ENCODE data around the gene ASB7. TPM values are rescaled to one million over a fixed set of nuclear protein-coding genes. Genes with fewer than 3 reads are reported as not detected.

Gene ASB7
- total RNA-seq, 1 donor from 2014 or later = 10.8 TPM

DNA sequence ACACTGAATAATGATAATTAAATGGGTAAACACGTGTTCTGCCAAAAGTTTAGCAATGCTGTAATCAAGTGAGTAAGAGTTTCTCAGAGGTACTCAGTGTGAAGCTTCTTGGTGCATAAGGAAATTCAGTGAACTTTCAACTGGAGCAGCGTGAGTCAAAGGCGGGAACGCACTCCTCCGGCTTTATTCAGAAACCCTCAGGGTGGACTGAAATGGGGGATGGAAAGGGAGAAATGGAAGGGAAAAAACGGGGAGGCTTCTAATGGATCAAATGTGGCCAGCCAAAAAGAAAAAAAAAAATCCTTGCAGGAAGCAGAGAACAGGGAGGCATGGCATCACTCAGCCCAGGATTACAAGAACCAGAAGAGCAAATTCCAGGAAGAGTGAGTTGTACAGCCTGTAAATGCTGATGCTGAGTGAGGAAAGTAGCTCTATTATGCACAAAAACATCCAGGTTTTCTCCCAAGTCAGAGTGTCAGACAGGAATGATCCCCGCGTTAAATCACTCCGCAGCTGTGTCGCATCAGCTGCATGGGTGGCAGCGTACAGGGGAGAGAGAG lies 85.3 kb downstream of the ASB7 start:
- H3K27me3 Mint-ChIP-seq (ENCODE audit: low read depth) = no peaks in the 10 kb centered on the region
- no peak overlapping the region for H3K27ac Mint-ChIP-seq (ENCODE audit: unreplicated experiment)
- H3K4me3 Mint-ChIP-seq (ENCODE audit: unreplicated experiment) = no peak overlapping the region
- TF ChIP-seq, protein P1, sequence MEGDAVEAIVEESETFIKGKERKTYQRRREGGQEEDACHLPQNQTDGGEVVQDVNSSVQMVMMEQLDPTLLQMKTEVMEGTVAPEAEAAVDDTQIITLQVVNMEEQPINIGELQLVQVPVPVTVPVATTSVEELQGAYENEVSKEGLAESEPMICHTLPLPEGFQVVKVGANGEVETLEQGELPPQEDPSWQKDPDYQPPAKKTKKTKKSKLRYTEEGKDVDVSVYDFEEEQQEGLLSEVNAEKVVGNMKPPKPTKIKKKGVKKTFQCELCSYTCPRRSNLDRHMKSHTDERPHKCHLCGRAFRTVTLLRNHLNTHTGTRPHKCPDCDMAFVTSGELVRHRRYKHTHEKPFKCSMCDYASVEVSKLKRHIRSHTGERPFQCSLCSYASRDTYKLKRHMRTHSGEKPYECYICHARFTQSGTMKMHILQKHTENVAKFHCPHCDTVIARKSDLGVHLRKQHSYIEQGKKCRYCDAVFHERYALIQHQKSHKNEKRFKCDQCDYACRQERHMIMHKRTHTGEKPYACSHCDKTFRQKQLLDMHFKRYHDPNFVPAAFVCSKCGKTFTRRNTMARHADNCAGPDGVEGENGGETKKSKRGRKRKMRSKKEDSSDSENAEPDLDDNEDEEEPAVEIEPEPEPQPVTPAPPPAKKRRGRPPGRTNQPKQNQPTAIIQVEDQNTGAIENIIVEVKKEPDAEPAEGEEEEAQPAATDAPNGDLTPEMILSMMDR (IDR thresholded peaks at IDR 0.05) = no peak
- peaks cover 16% of the 10 kb centered on the region for H3K4me1 Mint-ChIP-seq (ENCODE audit: low read depth)
- DNase-seq (ENCODE audit: low spot score) = no peak
- no peaks in the 10 kb centered on the region for H3K9me3 Mint-ChIP-seq (ENCODE audit: low read depth)
- H3K36me3 Mint-ChIP-seq (ENCODE audit: low read depth) = no peaks in the 10 kb centered on the region

DNA sequence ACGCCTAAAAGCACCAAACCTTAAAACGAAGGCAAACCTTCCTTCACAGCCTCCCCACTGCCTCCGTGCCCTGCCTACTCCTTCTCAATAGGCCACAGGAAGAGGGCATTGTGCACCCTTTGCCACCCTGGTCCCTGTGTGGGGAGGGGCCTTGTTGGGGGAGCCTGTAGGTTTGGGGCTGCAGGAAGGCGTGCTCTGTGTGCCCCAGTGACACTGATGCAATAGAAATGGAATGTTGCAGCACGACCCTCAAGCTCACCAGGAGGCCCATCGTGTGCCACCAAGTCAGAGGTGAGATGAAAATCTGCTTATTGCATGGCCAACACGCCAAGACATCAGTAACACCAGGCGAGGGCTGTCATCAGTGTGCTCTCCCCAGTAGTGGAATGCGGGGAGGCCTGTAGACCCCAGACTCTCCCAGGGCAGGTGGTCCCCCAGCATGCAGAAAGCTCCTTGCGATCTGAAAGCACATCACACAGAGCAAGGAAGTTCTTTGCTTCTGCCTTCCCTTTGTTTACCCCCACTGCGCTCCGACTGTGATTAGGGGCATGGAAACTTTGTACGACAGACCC lies 86.2 kb downstream of the ASB7 start:
- Mint-ChIP-seq H3K27ac (ENCODE audit: unreplicated experiment) (no peak overlapping the region), H3K27me3 (ENCODE audit: low read depth) (no peaks in the 10 kb centered on the region), H3K4me1 (ENCODE audit: low read depth) (peaks cover 11% of the 10 kb centered on the region), H3K9me3 (ENCODE audit: low read depth) (no peaks in the 10 kb centered on the region), H3K36me3 (ENCODE audit: low read depth) (no peaks in the 10 kb centered on the region), H3K4me3 (ENCODE audit: unreplicated experiment) (no peak overlapping the region)
- no peak for DNase-seq (ENCODE audit: low spot score)
- TF ChIP-seq, protein P1 (IDR thresholded peaks at IDR 0.05) = no peak

DNA sequence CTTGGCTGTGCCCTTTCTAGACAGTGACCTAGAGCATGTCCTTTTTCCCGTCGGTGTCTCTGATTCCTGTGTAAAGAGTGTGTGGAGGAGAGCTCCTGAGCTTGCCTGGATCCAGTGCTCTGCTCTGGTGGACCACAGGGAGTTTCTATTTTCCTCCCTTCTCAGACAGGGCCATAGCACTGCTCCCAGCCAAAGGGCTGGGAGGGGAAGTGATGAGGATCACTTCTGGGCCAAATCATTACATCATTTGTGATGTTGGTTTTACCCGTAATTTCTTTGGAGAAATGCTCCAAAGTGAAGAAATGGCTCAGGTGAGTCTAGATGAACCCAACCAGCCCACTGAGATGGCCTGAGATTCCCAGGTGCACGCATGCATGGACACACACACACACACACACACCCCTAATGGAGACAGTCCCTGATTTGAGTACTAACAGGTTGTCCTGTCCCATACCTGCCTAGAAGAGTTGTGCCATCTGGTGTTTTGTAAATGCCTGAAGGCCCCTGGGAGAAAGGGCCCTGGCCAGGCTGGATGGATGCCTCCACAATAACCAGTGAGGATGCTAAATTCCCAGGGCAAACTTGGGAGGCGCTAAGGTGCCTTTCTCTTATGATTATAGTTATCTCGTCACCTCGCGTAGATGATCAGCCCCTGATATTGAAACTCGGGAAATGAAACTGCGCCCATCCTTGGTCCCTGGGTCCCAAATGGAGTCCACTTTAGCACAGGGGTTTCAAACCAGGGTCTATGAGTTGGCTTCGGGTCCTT lies 86.9 kb downstream of the ASB7 start:
- Mint-ChIP-seq H3K27me3 (ENCODE audit: low read depth) (no peaks in the 10 kb centered on the region), H3K4me1 (ENCODE audit: low read depth) (peaks cover 11% of the 10 kb centered on the region), H3K9me3 (ENCODE audit: low read depth) (no peaks in the 10 kb centered on the region), H3K36me3 (ENCODE audit: low read depth) (no peaks in the 10 kb centered on the region), H3K27ac (ENCODE audit: unreplicated experiment) (no peak overlapping the region), H3K4me3 (ENCODE audit: unreplicated experiment) (no peak overlapping the region)
- DNase-seq (ENCODE audit: low spot score) = no peak
- TF ChIP-seq, protein P1 (IDR thresholded peaks at IDR 0.05) = no peak

DNA sequence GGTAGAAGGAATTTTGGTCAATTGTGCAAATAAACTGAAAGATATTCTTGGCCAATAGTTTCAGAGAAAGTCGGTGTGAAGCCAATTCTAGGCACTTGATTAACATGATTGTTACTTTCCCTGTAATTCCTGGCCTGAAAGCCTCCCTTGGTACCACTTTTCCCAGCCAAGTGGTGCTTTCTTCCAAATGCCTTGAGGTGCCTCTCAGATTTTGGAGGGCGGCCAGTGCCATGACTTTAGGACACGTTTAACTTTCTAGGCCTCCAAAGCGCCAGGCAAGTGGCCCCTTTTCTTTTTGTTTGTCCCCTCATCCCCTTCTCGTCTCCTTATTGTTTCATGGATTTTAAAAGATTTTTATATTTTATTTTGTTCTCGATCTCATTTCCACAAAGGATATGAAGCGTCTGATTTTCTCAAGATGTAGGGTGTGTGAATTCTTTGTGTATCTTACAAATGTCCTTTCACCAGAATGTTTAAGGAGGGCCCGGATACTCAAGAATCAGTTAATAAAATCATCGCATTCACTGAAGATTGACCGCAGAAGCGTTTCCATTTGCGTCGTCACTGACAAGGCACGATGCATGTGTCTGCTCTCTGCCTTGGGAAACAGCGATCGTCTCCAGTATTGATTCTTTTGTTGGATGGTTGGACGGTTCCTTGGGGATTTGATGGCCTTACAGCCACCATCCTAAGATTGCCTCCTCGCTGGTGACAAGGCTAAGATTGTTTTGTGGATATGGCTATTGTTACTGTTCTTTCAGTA lies 87.8 kb downstream of the ASB7 start:
- H3K4me3 Mint-ChIP-seq (ENCODE audit: unreplicated experiment) = no peak overlapping the region
- no peaks in the 10 kb centered on the region for H3K36me3 Mint-ChIP-seq (ENCODE audit: low read depth)
- no peak overlapping the region for H3K27ac Mint-ChIP-seq (ENCODE audit: unreplicated experiment)
- no peaks in the 10 kb centered on the region for H3K27me3 Mint-ChIP-seq (ENCODE audit: low read depth)
- H3K9me3 Mint-ChIP-seq (ENCODE audit: low read depth) = peaks cover under 1% of the 10 kb centered on the region
- H3K4me1 Mint-ChIP-seq (ENCODE audit: low read depth) = peaks cover 11% of the 10 kb centered on the region
- TF ChIP-seq, protein P1 (IDR thresholded peaks at IDR 0.05) = no peak
- no peak for DNase-seq (ENCODE audit: low spot score)

DNA sequence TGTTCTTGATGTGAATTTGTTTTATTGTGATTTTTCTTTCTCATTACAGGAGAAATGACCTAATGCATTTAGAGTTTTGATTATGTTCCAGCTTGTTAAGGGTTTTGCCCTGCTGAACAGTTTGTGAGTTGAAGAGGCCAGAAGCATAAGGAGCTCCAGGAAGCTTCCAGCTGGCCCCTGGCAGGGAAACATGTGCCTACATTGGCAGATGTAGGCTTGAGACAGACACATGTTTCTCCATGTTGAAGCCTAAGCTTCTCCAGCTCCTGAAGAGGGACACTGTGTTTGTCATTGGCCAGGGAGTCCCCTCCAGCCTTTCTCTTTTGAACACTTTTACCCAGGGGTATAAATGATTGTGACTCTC lies 88.4 kb downstream of the ASB7 start:
- H3K36me3 Mint-ChIP-seq (ENCODE audit: low read depth) = no peaks in the 10 kb centered on the region
- DNase-seq (ENCODE audit: low spot score) = no peak
- H3K4me1 Mint-ChIP-seq (ENCODE audit: low read depth) = peaks cover 11% of the 10 kb centered on the region
- H3K27ac Mint-ChIP-seq (ENCODE audit: unreplicated experiment) = no peak overlapping the region
- TF ChIP-seq, protein P1 (IDR thresholded peaks at IDR 0.05) = no peak
- no peaks in the 10 kb centered on the region for H3K27me3 Mint-ChIP-seq (ENCODE audit: low read depth)
- H3K4me3 Mint-ChIP-seq (ENCODE audit: unreplicated experiment) = no peak overlapping the region
- H3K9me3 Mint-ChIP-seq (ENCODE audit: low read depth) = peaks cover 6% of the 10 kb centered on the region
